K562 (cell line): ENCODE data around the gene HIP1R.

Source experiments
- CREB3 ChIP-seq: fragments of 450-650 bp; conservative IDR thresholded peaks from 2 replicates; pipeline ENCODE4 v1.6.1; 2016; ENCODE audit warnings: missing genetic modification characterization, low read depth, mild to moderate bottlenecking, missing compliant biosample characterization, moderate library complexity
- CTCF ChIP-seq, 3 experiments: IDR thresholded peaks in 2 of 3; conservative IDR thresholded peaks in 1 of 3; 2 replicates each; pipeline ENCODE4 v1.5.1; 2011 to 2012; ENCODE audit warnings: low read length in 3 of 3, mild to moderate bottlenecking in 3 of 3, control low read depth in 2 of 3, improper control_type of control experiment in 1 of 3, inconsistent platforms in 1 of 3, low read depth in 1 of 3, mixed read lengths in 1 of 3, moderate library complexity in 1 of 3; ENCODE audit not compliant: insufficient read depth in 2 of 3
- ELF4 ChIP-seq: fragments of 450-650 bp; formaldehyde crosslinking; IDR thresholded peaks from 2 replicates; pipeline ENCODE4 v1.4.0; 2022; ENCODE audit warnings: missing genetic modification characterization
- EP300 ChIP-seq: IDR thresholded peaks from 2 replicates; pipeline ENCODE4 v1.6.1; 2012; ENCODE audit warnings: low read length, improper control_type of control experiment
- GTF2F1 ChIP-seq: IDR thresholded peaks from 2 replicates; pipeline ENCODE4 v1.6.1; 2011; ENCODE audit warnings: low read depth, low read length, improper control_type of control experiment
- MAFK ChIP-seq: IDR thresholded peaks from 2 replicates; pipeline ENCODE4 v1.6.1; 2011; ENCODE audit warnings: low read length, improper control_type of control experiment
- MEF2A ChIP-seq: IDR thresholded peaks from 2 replicates; pipeline ENCODE4 v1.6.1; 2011; ENCODE audit warnings: low read depth, mild to moderate bottlenecking, low read length, moderate library complexity; ENCODE audit not compliant: control insufficient read depth
- SMARCB1 ChIP-seq: IDR thresholded peaks from 2 replicates; pipeline ENCODE4 v1.6.1; 2011; ENCODE audit warnings: improper control_type of control experiment, low read depth; ENCODE audit not compliant: insufficient read length
- TCF3 ChIP-seq: sonication (generic); formaldehyde crosslinking; IDR thresholded peaks from 2 replicates; pipeline ENCODE4 v1.4.0; 2020; ENCODE audit warnings: mild to moderate bottlenecking, missing genetic modification reagents
- TF ChIP-seq, protein P1 (sequence below): conservative IDR thresholded peaks from 2 replicates; pipeline ENCODE4 v1.6.1; 2011; ENCODE audit warnings: low read depth, mild to moderate bottlenecking, low read length; ENCODE audit not compliant: control insufficient read depth
- TF ChIP-seq, protein P2 (sequence below), 2 experiments: fragments of 450-650 bp; formaldehyde crosslinking in 1 of 2; IDR thresholded peaks; 2 replicates each; pipeline versions ENCODE4 v1.4.0 to v1.6.1; 2014 to 2020; ENCODE audit warnings: mild to moderate bottlenecking in 2 of 2, borderline replicate concordance in 1 of 2, low read depth in 1 of 2

DNA sequence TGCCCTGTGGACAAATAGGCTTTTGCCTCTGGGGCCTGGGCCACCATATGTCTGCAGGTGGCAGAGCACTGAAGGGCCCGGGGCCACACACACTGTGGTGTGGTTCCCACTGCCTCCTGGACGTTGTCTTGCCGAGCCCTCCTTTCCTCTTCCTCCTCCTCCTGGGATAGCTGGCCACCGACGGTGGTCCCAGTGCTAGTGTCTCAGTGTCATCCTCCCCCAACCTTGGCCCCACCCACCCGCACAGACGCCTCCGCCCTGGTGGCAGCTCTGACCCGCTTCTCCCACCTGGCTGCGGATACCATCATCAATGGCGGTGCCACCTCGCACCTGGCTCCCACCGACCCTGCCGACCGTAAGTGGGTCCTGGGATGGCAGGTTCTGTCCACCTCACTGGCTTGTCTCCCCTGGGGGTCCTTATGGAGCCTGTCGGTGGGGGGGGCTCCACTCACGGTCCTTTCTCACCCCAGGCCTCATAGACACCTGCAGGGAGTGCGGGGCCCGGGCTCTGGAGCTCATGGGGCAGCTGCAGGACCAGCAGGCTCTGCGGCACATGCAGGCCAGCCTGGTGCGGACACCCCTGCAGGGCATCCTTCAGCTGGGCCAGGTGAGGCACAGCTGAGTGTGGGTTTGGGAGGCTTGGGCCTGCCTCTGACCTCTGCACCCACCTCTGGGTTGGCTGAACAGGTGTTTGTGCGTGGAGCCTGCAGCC is 23.5 kb downstream of the HIP1R start:
- TF ChIP-seq, protein P1, sequence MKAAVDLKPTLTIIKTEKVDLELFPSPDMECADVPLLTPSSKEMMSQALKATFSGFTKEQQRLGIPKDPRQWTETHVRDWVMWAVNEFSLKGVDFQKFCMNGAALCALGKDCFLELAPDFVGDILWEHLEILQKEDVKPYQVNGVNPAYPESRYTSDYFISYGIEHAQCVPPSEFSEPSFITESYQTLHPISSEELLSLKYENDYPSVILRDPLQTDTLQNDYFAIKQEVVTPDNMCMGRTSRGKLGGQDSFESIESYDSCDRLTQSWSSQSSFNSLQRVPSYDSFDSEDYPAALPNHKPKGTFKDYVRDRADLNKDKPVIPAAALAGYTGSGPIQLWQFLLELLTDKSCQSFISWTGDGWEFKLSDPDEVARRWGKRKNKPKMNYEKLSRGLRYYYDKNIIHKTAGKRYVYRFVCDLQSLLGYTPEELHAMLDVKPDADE = no peak
- TF ChIP-seq MEF2A = no peak
- TF ChIP-seq, protein P2, sequence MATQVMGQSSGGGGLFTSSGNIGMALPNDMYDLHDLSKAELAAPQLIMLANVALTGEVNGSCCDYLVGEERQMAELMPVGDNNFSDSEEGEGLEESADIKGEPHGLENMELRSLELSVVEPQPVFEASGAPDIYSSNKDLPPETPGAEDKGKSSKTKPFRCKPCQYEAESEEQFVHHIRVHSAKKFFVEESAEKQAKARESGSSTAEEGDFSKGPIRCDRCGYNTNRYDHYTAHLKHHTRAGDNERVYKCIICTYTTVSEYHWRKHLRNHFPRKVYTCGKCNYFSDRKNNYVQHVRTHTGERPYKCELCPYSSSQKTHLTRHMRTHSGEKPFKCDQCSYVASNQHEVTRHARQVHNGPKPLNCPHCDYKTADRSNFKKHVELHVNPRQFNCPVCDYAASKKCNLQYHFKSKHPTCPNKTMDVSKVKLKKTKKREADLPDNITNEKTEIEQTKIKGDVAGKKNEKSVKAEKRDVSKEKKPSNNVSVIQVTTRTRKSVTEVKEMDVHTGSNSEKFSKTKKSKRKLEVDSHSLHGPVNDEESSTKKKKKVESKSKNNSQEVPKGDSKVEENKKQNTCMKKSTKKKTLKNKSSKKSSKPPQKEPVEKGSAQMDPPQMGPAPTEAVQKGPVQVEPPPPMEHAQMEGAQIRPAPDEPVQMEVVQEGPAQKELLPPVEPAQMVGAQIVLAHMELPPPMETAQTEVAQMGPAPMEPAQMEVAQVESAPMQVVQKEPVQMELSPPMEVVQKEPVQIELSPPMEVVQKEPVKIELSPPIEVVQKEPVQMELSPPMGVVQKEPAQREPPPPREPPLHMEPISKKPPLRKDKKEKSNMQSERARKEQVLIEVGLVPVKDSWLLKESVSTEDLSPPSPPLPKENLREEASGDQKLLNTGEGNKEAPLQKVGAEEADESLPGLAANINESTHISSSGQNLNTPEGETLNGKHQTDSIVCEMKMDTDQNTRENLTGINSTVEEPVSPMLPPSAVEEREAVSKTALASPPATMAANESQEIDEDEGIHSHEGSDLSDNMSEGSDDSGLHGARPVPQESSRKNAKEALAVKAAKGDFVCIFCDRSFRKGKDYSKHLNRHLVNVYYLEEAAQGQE (IDR thresholded peaks at IDR 0.05; ENCODE audit: borderline replicate concordance) = no peak
- TF ChIP-seq, protein P2 (CRISPR knock-in tag; IDR thresholded peaks at IDR 0.05; ENCODE audit: low read depth) = no peak
- TF ChIP-seq GTF2F1 = no peak
- no peak for TF ChIP-seq ELF4 (CRISPR knock-in tag)
- no peak for TF ChIP-seq TCF3
- TF ChIP-seq EP300 = no peak
- no peak for TF ChIP-seq SMARCB1
- no peak for TF ChIP-seq CTCF (IDR thresholded peaks at IDR 0.05 in 2 of 3, conservative IDR thresholded peaks at IDR 0.05 in 1 of 3; ENCODE audit: insufficient read depth in 2 of 3, low read depth in 1 of 3, low read length in 3 of 3)
- no peak for TF ChIP-seq CREB3 (tag)
- no peak for TF ChIP-seq MAFK
